ENCODE results near the gene LRP1B.

LRP1B gene

DNA sequence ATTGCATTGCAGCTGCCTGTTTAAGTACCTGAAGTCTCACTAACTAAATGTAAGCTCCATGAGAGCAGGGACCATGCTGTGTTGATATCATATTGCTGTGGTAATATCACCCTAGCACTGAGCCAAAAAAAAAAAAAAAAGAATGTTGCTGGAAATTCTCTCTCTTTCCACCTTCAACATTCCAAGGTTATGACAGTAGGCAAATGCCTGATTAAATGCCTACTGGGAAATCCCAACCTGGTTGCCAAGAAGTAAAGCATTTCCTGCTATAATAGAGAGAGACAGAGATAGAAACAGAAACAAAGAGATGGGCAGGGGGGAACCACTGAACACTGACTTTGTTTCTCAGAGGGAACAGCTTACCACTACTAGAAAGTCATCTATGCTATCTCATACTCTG is 1604.2 kb downstream of the LRP1B start:
- Histone ChIP-seq H2AFZ (ENCODE audit: low read depth) (no peak overlapping the region), H4K20me1 (ENCODE audit: insufficient read depth) (no peaks in the 10 kb centered on the region), H3K27ac (no peak overlapping the region), H3K36me3 (ENCODE audit: insufficient read depth) (no peaks in the 10 kb centered on the region), H3K4me1 (ENCODE audit: low read depth, poor library complexity, severe bottlenecking) (no peaks in the 10 kb centered on the region), H3K27me3 (ENCODE audit: insufficient read depth, low read depth) (no peaks in the 10 kb centered on the region), H3K9ac (no peak overlapping the region), H3K4me2 (no peak overlapping the region), H3K4me3 (IDR thresholded peaks at IDR 0.05; ENCODE audit: insufficient read depth, low read depth, low read length) (no peak overlapping the region), H3K79me2 (ENCODE audit: insufficient read depth, low read depth) (no peaks in the 10 kb centered on the region)
- TF ChIP-seq CTCF (conservative IDR thresholded peaks at IDR 0.05; ENCODE audit: low read depth, low read length): no peak

DNA sequence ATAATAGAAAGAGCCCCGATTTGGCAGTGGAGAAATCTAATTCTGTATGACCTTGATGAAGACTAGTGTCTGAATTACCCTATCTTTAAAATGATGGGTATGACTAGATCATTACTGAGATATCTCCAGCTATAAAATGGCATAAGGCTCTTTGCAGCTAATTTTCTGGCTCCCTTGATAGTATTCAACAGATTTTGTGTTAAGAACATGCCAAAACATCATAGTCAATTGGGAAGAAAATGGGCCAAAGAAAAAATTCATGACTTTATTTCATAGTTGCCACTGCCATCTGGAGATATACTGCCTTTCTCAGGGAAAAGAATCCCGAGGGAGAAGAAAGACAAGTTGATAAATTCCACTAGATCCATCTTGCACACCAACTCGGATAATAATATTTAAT is 1618.7 kb downstream of the LRP1B start:
- Histone ChIP-seq H2AFZ (ENCODE audit: low read depth) (no peak overlapping the region), H3K27me3 (ENCODE audit: insufficient read depth, low read depth) (no peaks in the 10 kb centered on the region), H3K9ac (no peak overlapping the region), H3K27ac (no peak overlapping the region), H3K4me2 (no peak overlapping the region), H3K4me3 (IDR thresholded peaks at IDR 0.05; ENCODE audit: insufficient read depth, low read depth, low read length) (no peak overlapping the region), H3K4me1 (ENCODE audit: low read depth, poor library complexity, severe bottlenecking) (no peaks in the 10 kb centered on the region), H4K20me1 (ENCODE audit: insufficient read depth) (no peaks in the 10 kb centered on the region), H3K36me3 (ENCODE audit: insufficient read depth) (no peaks in the 10 kb centered on the region), H3K79me2 (ENCODE audit: insufficient read depth, low read depth) (no peaks in the 10 kb centered on the region)
- no peak for TF ChIP-seq CTCF (conservative IDR thresholded peaks at IDR 0.05; ENCODE audit: low read depth, low read length)

- no peak overlapping the region for H3K4me3 ChIP-seq (IDR thresholded peaks at IDR 0.05; ENCODE audit: insufficient read depth, low read depth, low read length)
- H2AFZ ChIP-seq (ENCODE audit: low read depth): no peak overlapping the region
- no peaks in the 10 kb centered on the region for H3K4me1 ChIP-seq (ENCODE audit: low read depth, poor library complexity, severe bottlenecking)
- no peaks in the 10 kb centered on the region for H4K20me1 ChIP-seq (ENCODE audit: insufficient read depth)
- H3K27ac ChIP-seq: no peak overlapping the region
- no peak overlapping the region for H3K4me2 ChIP-seq
- H3K9ac ChIP-seq: no peak overlapping the region
- H3K36me3 ChIP-seq (ENCODE audit: insufficient read depth): no peaks in the 10 kb centered on the region
- no peaks in the 10 kb centered on the region for H3K79me2 ChIP-seq (ENCODE audit: insufficient read depth, low read depth)
- H3K27me3 ChIP-seq (ENCODE audit: insufficient read depth, low read depth): no peaks in the 10 kb centered on the region
- TF ChIP-seq CTCF (conservative IDR thresholded peaks at IDR 0.05; ENCODE audit: low read depth, low read length): no peak
Observed at GRCh38 chr2:140509765-140510164, 1621.1 kb downstream of the LRP1B start.

GRCh38 chr2:140508756-140509155 is 1622.1 kb downstream of the LRP1B start:
- H3K27ac ChIP-seq: no peak overlapping the region
- no peak overlapping the region for H2AFZ ChIP-seq (ENCODE audit: low read depth)
- no peaks in the 10 kb centered on the region for H4K20me1 ChIP-seq (ENCODE audit: insufficient read depth)
- no peaks in the 10 kb centered on the region for H3K27me3 ChIP-seq (ENCODE audit: insufficient read depth, low read depth)
- H3K4me3 ChIP-seq (IDR thresholded peaks at IDR 0.05; ENCODE audit: insufficient read depth, low read depth, low read length): no peak overlapping the region
- TF ChIP-seq CTCF (conservative IDR thresholded peaks at IDR 0.05; ENCODE audit: low read depth, low read length): no peak
- H3K4me2 ChIP-seq: no peak overlapping the region
- H3K36me3 ChIP-seq (ENCODE audit: insufficient read depth): no peaks in the 10 kb centered on the region
- H3K4me1 ChIP-seq (ENCODE audit: low read depth, poor library complexity, severe bottlenecking): no peaks in the 10 kb centered on the region
- H3K9ac ChIP-seq: no peak overlapping the region
- no peaks in the 10 kb centered on the region for H3K79me2 ChIP-seq (ENCODE audit: insufficient read depth, low read depth)

DNA sequence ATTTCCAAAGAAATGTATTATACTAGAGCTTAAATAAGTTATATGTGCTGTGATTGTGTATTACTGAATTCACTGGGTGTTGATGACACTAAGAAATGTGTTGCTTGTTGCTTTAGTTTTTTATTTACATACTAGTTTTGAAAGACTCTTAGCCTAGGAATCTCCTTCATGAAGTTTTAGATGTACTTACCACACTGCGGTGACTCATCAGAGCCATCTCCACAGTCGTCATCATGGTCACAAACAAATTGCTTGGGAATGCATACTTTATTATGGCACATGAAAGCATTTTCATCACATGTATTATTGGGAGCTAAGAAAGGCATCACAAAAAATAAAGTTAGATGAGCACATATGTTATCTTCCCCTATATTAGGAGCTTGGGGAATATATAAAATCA is 1624.2 kb downstream of the LRP1B start:
- no peak for TF ChIP-seq CTCF (conservative IDR thresholded peaks at IDR 0.05; ENCODE audit: low read depth, low read length)
- no peak overlapping the region for H3K4me3 ChIP-seq (IDR thresholded peaks at IDR 0.05; ENCODE audit: insufficient read depth, low read depth, low read length)
- no peak overlapping the region for H3K27ac ChIP-seq
- no peak overlapping the region for H2AFZ ChIP-seq (ENCODE audit: low read depth)
- no peak overlapping the region for H3K9ac ChIP-seq
- H3K4me2 ChIP-seq: no peak overlapping the region
- no peaks in the 10 kb centered on the region for H3K79me2 ChIP-seq (ENCODE audit: insufficient read depth, low read depth)
- H3K36me3 ChIP-seq (ENCODE audit: insufficient read depth): no peaks in the 10 kb centered on the region
- no peaks in the 10 kb centered on the region for H4K20me1 ChIP-seq (ENCODE audit: insufficient read depth)
- H3K27me3 ChIP-seq (ENCODE audit: insufficient read depth, low read depth): no peaks in the 10 kb centered on the region
- H3K4me1 ChIP-seq (ENCODE audit: low read depth, poor library complexity, severe bottlenecking): peaks cover 4% of the 10 kb centered on the region

Measured in KMS-11 (cell line).